Measurements from ENCODE around the gene HDAC8.
"Not testable (repeated sequence)": the region's sequence is repeated elsewhere in the genome, so short reads cannot be mapped to it uniquely, and the experiment has no call there.

HDAC8 gene

GRCh38 chrX:72461766-72462165 lies 110.9 kb downstream of the HDAC8 start:
- DNase-seq (ENCODE audit: low read depth, low spot score), result no peak

- no peak for DNase-seq (ENCODE audit: low read depth, low spot score)
Measured at GRCh38 chrX:72461288-72461687, 111.4 kb downstream of the HDAC8 start.

- no peak for DNase-seq (ENCODE audit: low read depth, low spot score)
Measured at GRCh38 chrX:72460715-72461114, 111.9 kb downstream of the HDAC8 start.

- not testable (repeated sequence) for DNase-seq (ENCODE audit: low read depth, low spot score)
Measured at GRCh38 chrX:72449034-72449433, 123.6 kb downstream of the HDAC8 start.

GRCh38 chrX:72440764-72441163 lies 131.9 kb downstream of the HDAC8 start:
- not testable (repeated sequence) for DNase-seq (ENCODE audit: low read depth, low spot score)

- DNase-seq (ENCODE audit: low read depth, low spot score), result no peak
Measured at GRCh38 chrX:72436010-72436409, 136.6 kb downstream of the HDAC8 start.

- no peak for DNase-seq (ENCODE audit: low read depth, low spot score)
Measured at GRCh38 chrX:72430405-72430968, 142.2 kb downstream of the HDAC8 start.

- DNase-seq (ENCODE audit: low read depth, low spot score), result no peak
Measured at GRCh38 chrX:72421797-72422196, 150.8 kb downstream of the HDAC8 start.

GRCh38 chrX:72409993-72410392 lies 162.7 kb downstream of the HDAC8 start:
- DNase-seq (ENCODE audit: low read depth, low spot score), result no peak

- no peak for DNase-seq (ENCODE audit: low read depth, low spot score)
Measured at GRCh38 chrX:72408885-72409284, 163.8 kb downstream of the HDAC8 start.

GRCh38 chrX:72405136-72405535 lies 167.5 kb downstream of the HDAC8 start:
- DNase-seq (ENCODE audit: low read depth, low spot score), result not testable (repeated sequence)

- DNase-seq (ENCODE audit: low read depth, low spot score), result no peak
Measured at GRCh38 chrX:72402614-72403013, 170.0 kb downstream of the HDAC8 start.

GRCh38 chrX:72399816-72400215 lies 172.8 kb downstream of the HDAC8 start:
- no peak for DNase-seq (ENCODE audit: low read depth, low spot score)

GRCh38 chrX:72396117-72396516 lies 176.5 kb downstream of the HDAC8 start:
- DNase-seq (ENCODE audit: low read depth, low spot score), result no peak

- no peak for DNase-seq (ENCODE audit: low read depth, low spot score)
Measured at GRCh38 chrX:72395237-72395636, 177.4 kb downstream of the HDAC8 start.

- DNase-seq (ENCODE audit: low read depth, low spot score), result peak; percentile 34
Measured at GRCh38 chrX:72394518-72395170, 178.0 kb downstream of the HDAC8 start.

GRCh38 chrX:72393836-72394517 lies 178.7 kb downstream of the HDAC8 start:
- no peak for DNase-seq (ENCODE audit: low read depth, low spot score)

- no peak for DNase-seq (ENCODE audit: low read depth, low spot score)
Measured at GRCh38 chrX:72392816-72393800, 179.5 kb downstream of the HDAC8 start.

GRCh38 chrX:72392042-72392441 lies 180.6 kb downstream of the HDAC8 start:
- no peak for DNase-seq (ENCODE audit: low read depth, low spot score)

- DNase-seq (ENCODE audit: low read depth, low spot score), result peak; percentile 32
Measured at GRCh38 chrX:72387247-72387646, 185.4 kb downstream of the HDAC8 start.

- no peak for DNase-seq (ENCODE audit: low read depth, low spot score)
Measured at GRCh38 chrX:72382202-72382595, 190.4 kb downstream of the HDAC8 start.
